Prostate gland (tissue), 2 donors: ENCODE data around the gene DRP2. TPM values are rescaled to one million over a fixed set of nuclear protein-coding genes. Genes with fewer than 3 reads are reported as not detected.

Source experiments
- DNase-seq: peaks from one replicate; pipeline ENCODE4 v3.0.0-alpha.2; 2019; ENCODE audit warnings: low spot score
- H3K27ac ChIP-seq, 2 donors: fragments of 200-600 bp; sonication (generic); 2 replicates each; pipeline ENCODE4 v1.5.1; 2017 to 2019
- H3K27me3 ChIP-seq: fragments of 200-600 bp; sonication (generic); replicated peaks from 2 replicates; pipeline ENCODE4 v1.5.1; 2019; ENCODE audit not compliant: insufficient read depth
- H3K36me3 ChIP-seq, 2 donors: fragments of 200-600 bp; sonication (generic); 1 replicate in 1 of 2; 2 replicates in 1 of 2; pipeline versions ENCODE4 v1.5.1 to v1.8.1; 2017 to 2019
- H3K4me1 ChIP-seq: fragments of 200-600 bp; sonication (generic); replicated peaks from 2 replicates; pipeline ENCODE4 v1.5.1; 2019
- H3K4me3 ChIP-seq, 2 donors: fragments of 200-600 bp; sonication (generic); 2 replicates each; pipeline ENCODE4 v1.5.1; 2017 to 2019
- H3K9me3 ChIP-seq: fragments of 200-600 bp; sonication (generic); 2 replicates; pipeline ENCODE4 v1.5.1; 2017
- CTCF ChIP-seq, 4 experiments: fragments of 200-600 bp in 2 of 4; fragments of 450-650 bp in 2 of 4; sonication (generic) in 2 of 4; IDR thresholded peaks; 1 replicate in 3 of 4; 2 replicates in 1 of 4; pipeline ENCODE4 v1.5.1; 2016 to 2019; ENCODE audit warnings: antibody characterized with exemption in 4 of 4, mild to moderate bottlenecking in 2 of 4, moderate library complexity in 2 of 4
- POLR2A ChIP-seq: fragments of 450-650 bp; IDR thresholded peaks from one replicate; pipeline ENCODE4 v1.6.1; 2016; ENCODE audit warnings: antibody characterized with exemption, mild to moderate bottlenecking
- POLR2AphosphoS5 ChIP-seq: sonication (generic); formaldehyde crosslinking; IDR thresholded peaks from one replicate; pipeline ENCODE4 v1.6.1; 2017; ENCODE audit warnings: antibody characterized with exemption
- WGBS: methylation state at CpG from one replicate; pipeline ENCODE4 v1.1.5; 2018; 5-methylcytosine and 5-hydroxymethylcytosine counted together
- intact Hi-C: fragments of 100-400 bp; cut with DNase I; formaldehyde crosslinking; loops from one replicate; pipeline ENCODE4 v1.14.2; 2022
- total RNA-seq, 2 donors: library from RNA; depleted of rRNA; stranded (reverse); fragments of >200 nt; gene quantifications; one replicate each; pipeline ENCODE4 v1.1.0, GENCODE V29; 2016

Gene DRP2
- total RNA-seq, 2 donors from 2014 or later = 0.68 to 1.9 TPM

GRCh38 chrX:101208152-101208905, 11.3 kb upstream of the DRP2 start:
- Histone ChIP-seq H3K27ac (no peak overlapping the region), H3K4me3 (no peak overlapping the region), H3K27me3 (no peaks in the 10 kb centered on the region), H3K36me3 (no peaks in the 10 kb centered on the region), H3K9me3 (no peaks in the 10 kb centered on the region), H3K4me1 (no peaks in the 10 kb centered on the region)
- DNase-seq = no peak
- intact Hi-C loops = loop anchor here (10.0 kb wide), 1 partner anchor 314 kb away; no protein-coding TSS in a partner anchor
- TF ChIP-seq POLR2AphosphoS5 (no peak), POLR2A (no peak), CTCF (IDR thresholded peaks at IDR 0.05) (no peak)
- WGBS = 28% methylated on average over 4 of the region's 4 CpGs

GRCh38 chrX:101210630-101211029, 9.0 kb upstream of the DRP2 start:
- Histone ChIP-seq H3K36me3 (no peaks in the 10 kb centered on the region), H3K27me3 (no peaks in the 10 kb centered on the region), H3K4me3 (no peak overlapping the region), H3K4me1 (no peaks in the 10 kb centered on the region), H3K9me3 (no peaks in the 10 kb centered on the region), H3K27ac (no peak overlapping the region)
- DNase-seq = no peak
- WGBS = 85% methylated on average over 1 of the region's 1 CpG
- intact Hi-C loops = no loop called here
- no peak for TF ChIP-seq POLR2A
- TF ChIP-seq POLR2AphosphoS5 = no peak
- TF ChIP-seq CTCF (IDR thresholded peaks at IDR 0.05) = no peak

GRCh38 chrX:101217689-101218088, 1.9 kb upstream of the DRP2 start:
- H3K4me1 ChIP-seq = no peaks in the 10 kb centered on the region
- intact Hi-C loops = no loop called here
- WGBS = 96% methylated on average over 6 of the region's 6 CpGs
- DNase-seq = no peak
- H3K4me3 ChIP-seq = no peak overlapping the region
- TF ChIP-seq POLR2AphosphoS5 = no peak
- no peak for TF ChIP-seq POLR2A
- H3K9me3 ChIP-seq = no peaks in the 10 kb centered on the region
- no peak overlapping the region for H3K27ac ChIP-seq
- no peaks in the 10 kb centered on the region for H3K36me3 ChIP-seq
- H3K27me3 ChIP-seq = no peaks in the 10 kb centered on the region

GRCh38 chrX:101219864-101220346, 319 bp downstream of the DRP2 start:
- Histone ChIP-seq H3K27ac (no peak overlapping the region), H3K4me1 (no peaks in the 10 kb centered on the region), H3K9me3 (no peaks in the 10 kb centered on the region), H3K36me3 (no peaks in the 10 kb centered on the region), H3K27me3 (no peaks in the 10 kb centered on the region), H3K4me3 (no peak overlapping the region)
- no peak for TF ChIP-seq POLR2A
- TF ChIP-seq CTCF (IDR thresholded peaks at IDR 0.05) = no peak
- TF ChIP-seq POLR2AphosphoS5 = no peak
- intact Hi-C loops = no loop called here
- no peak for DNase-seq
- WGBS = 44% methylated on average over 12 of the region's 12 CpGs

GRCh38 chrX:101220662-101221260, 1.2 kb downstream of the DRP2 start:
- no peak for DNase-seq
- no peak for TF ChIP-seq POLR2A
- TF ChIP-seq CTCF (IDR thresholded peaks at IDR 0.05) = no peak
- no peak for TF ChIP-seq POLR2AphosphoS5
- Histone ChIP-seq H3K27ac (no peak overlapping the region), H3K9me3 (no peaks in the 10 kb centered on the region), H3K36me3 (no peaks in the 10 kb centered on the region), H3K27me3 (no peaks in the 10 kb centered on the region), H3K4me3 (no peak overlapping the region), H3K4me1 (no peaks in the 10 kb centered on the region)
- intact Hi-C loops = no loop called here
- WGBS = 42% methylated on average over 4 of the region's 4 CpGs
